DOHH2 (cell line): Measurements from ENCODE around the gene SCN8A.

ENCODE experiments used
- CTCF ChIP-seq: fragments of 200-600 bp; sonication (generic); IDR thresholded peaks from one replicate; pipeline ENCODE4 v1.5.1; 2014; ENCODE audit warnings: antibody characterized with exemption, mild to moderate bottlenecking, low read depth, low read length; ENCODE audit not compliant: poor library complexity, severe bottlenecking
- EZH2phosphoT487 ChIP-seq: fragments of 200-600 bp; sonication (generic); IDR thresholded peaks from 2 replicates; pipeline ENCODE4 v1.6.1; 2017; ENCODE audit warnings: borderline replicate concordance, mild to moderate bottlenecking, antibody characterized with exemption, low read length, moderate library complexity, mixed read lengths

DNA sequence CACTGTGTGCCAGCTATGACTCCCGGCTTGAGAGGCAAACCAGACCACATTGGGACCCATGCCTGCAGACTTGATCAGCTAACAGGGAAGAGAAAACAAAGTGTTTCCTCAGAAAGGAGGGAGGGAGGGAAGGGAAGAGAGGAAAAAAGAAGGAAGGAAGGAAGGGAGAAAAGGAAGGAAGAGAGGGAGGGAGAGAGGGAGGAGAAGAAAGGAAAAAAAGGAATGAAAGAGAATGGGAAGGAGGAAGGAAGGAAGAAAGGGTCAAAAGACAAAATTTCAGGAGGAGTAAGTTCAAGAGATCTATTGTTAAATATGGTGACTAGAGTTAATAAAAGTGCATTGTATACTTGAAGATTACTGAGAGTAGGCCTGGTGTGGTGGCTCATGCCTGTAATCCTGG is 238.6 kb downstream of the SCN8A start:
- TF ChIP-seq CTCF (no peak), EZH2phosphoT487 (no peak)
